ENCODE results near the gene ACP1.

Gene ACP1

DNA sequence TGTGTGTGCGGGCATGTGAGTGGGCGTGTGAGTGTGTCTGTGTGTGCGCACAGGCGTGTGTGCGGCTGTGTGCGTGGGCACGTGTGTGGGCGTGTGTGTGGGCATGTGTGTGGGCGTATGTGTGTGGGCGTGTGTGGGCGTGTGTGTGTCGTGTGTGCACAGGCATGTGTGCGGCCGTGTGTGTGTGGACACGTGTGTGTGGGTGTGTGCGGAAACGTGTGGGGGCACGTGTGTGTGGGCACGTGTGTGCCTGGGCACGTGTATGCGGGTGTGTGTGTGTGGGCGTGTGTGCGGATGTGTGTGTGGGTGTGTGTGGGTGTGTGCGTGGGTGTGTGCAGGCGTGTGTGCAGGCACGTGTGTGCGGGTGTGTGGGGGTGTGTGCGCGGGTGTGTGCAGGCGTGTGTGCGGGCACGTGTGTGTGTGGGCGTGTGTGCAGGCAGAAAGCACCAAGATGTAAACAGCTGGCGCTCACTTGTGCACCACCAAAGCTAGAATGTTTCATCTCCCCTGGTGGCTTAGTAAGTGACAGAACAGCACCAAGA lies 54.4 kb downstream of the ACP1 start:
- no peak for DNase-seq
- ChIA-PET POLR2A (interaction anchor here (0.7 kb wide), 1 partner anchor 118 kb away, joined by 3 read pairs; no protein-coding TSS in a partner anchor), CTCF (no interaction called here)
- no peak overlapping the region for H3K4me3 ChIP-seq (ENCODE audit: control insufficient read depth in 1 of 7, extremely low read depth in 1 of 7, insufficient read depth in 4 of 7, low read depth in 2 of 7, low read length in 6 of 7)
- no peaks in the 10 kb centered on the region for H3K36me3 ChIP-seq (ENCODE audit: control insufficient read depth in 4 of 4, insufficient read depth in 4 of 4, low read length in 3 of 4)
- H3K9me3 ChIP-seq (ENCODE audit: control extremely low read depth in 1 of 5, control insufficient read depth in 4 of 5, insufficient read depth in 2 of 5, low read depth in 1 of 5, low read length in 4 of 5) = no peaks in the 10 kb centered on the region
- H3K4me1 ChIP-seq (ENCODE audit: control extremely low read depth in 1 of 4, control insufficient read depth in 4 of 4, insufficient read depth in 4 of 4, low read length in 3 of 4) = no peaks in the 10 kb centered on the region
- peaks cover 0 to 2% (median 0%) of the 10 kb centered on the region in 5 experiments for H3K27me3 ChIP-seq (replicated peaks in 2 of 5; ENCODE audit: control insufficient read depth in 4 of 5, insufficient read depth in 5 of 5, low read length in 4 of 5)
- no peak overlapping the region for H3K27ac ChIP-seq (ENCODE audit: insufficient read depth in 1 of 2, low read depth in 1 of 2, low read length in 2 of 2, poor library complexity in 1 of 2, severe bottlenecking in 2 of 2)
- WGBS (ENCODE audit: insufficient coverage) = 90% methylated on average over 17 of the region's 34 CpGs

DNA sequence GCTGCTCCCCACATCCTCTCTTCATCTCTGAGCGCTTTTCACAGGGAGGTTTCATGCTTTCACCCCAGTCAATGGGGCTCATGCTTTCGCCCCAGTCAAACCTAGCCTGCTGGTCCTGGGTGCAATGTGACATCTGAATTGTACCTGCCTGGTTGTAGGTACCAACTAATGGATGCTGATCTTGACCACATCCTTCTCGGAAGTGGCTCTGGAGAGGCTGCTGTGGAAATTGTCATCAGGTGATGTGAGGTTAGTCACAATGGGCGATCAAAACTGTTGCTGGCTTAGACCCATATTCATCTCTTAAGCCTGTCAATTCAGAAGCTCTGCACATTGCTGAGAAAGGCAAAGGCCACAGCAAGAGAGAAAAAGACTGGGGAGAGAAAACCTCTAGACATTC lies 55.8 kb downstream of the ACP1 start:
- Histone ChIP-seq H3K27me3 (replicated peaks in 2 of 5; ENCODE audit: control insufficient read depth in 4 of 5, insufficient read depth in 5 of 5, low read length in 4 of 5) (peaks cover 0 to 3% (median 0%) of the 10 kb centered on the region in 5 experiments), H3K4me1 (ENCODE audit: control extremely low read depth in 1 of 4, control insufficient read depth in 4 of 4, insufficient read depth in 4 of 4, low read length in 3 of 4) (no peaks in the 10 kb centered on the region), H3K9me3 (ENCODE audit: control extremely low read depth in 1 of 5, control insufficient read depth in 4 of 5, insufficient read depth in 2 of 5, low read depth in 1 of 5, low read length in 4 of 5) (peaks cover 0 to 1% (median 0%) of the 10 kb centered on the region in 5 experiments), H3K27ac (ENCODE audit: insufficient read depth in 1 of 2, low read depth in 1 of 2, low read length in 2 of 2, poor library complexity in 1 of 2, severe bottlenecking in 2 of 2) (no peak overlapping the region), H3K36me3 (ENCODE audit: control insufficient read depth in 4 of 4, insufficient read depth in 4 of 4, low read length in 3 of 4) (no peaks in the 10 kb centered on the region), H3K4me3 (ENCODE audit: control insufficient read depth in 1 of 7, extremely low read depth in 1 of 7, insufficient read depth in 4 of 7, low read depth in 2 of 7, low read length in 6 of 7) (no peak overlapping the region)
- ChIA-PET POLR2A (no interaction called here), CTCF (no interaction called here)
- WGBS (ENCODE audit: insufficient coverage) = 93% methylated on average over 2 of the region's 4 CpGs
- DNase-seq = no peak

DNA sequence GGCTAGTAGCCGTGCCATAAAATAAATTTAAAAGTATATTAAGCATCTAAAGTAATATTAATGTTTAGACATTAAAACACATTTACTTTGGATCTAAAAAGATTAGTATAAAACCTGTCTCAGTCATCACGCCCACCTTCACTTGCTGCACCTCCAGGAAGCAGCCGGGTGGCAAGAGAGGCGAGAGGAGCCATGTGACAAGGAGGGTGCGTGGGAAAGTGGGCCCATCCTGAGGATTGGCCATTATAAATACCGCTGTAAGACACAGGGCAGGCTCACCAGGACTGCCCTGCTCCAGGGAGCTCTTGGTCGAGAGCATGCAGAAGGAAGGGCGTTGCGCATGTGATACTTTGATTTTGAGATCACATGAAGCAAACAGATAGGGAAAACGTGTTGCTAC lies 57.6 kb downstream of the ACP1 start:
- CTCF ChIA-PET = no interaction called here
- 95% methylated on average over 7 of the region's 10 CpGs for WGBS (ENCODE audit: insufficient coverage)

DNA sequence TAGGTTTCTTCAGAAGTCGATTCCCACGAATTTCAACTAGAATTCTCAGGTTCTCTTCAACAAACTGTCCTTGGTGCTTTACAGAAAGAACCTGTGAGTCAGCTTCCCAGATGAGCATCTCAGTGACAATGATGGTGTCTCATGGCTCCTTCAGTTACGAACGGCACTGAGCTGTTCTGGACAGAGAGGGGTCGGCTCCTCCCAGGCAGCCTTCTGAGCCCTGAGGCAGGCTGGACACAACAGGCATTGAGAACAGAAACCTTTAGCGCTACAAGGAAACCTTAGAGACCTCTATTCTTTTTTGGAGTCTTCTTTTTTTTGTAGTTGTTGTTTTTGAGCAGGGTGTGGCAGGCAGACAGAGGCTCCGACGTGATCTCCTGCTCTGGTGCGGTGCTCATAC lies 58.3 kb downstream of the ACP1 start:
- CTCF ChIA-PET = no interaction called here
- POLR2A ChIA-PET = no interaction called here
- DNase-seq = no peak
- H3K4me3 ChIP-seq (ENCODE audit: control insufficient read depth in 1 of 7, extremely low read depth in 1 of 7, insufficient read depth in 4 of 7, low read depth in 2 of 7, low read length in 6 of 7) = no peak overlapping the region
- peaks cover 0 to 4% (median 0%) of the 10 kb centered on the region in 5 experiments for H3K9me3 ChIP-seq (ENCODE audit: control extremely low read depth in 1 of 5, control insufficient read depth in 4 of 5, insufficient read depth in 2 of 5, low read depth in 1 of 5, low read length in 4 of 5)
- H3K36me3 ChIP-seq (ENCODE audit: control insufficient read depth in 4 of 4, insufficient read depth in 4 of 4, low read length in 3 of 4) = no peaks in the 10 kb centered on the region
- no peaks in the 10 kb centered on the region for H3K4me1 ChIP-seq (ENCODE audit: control extremely low read depth in 1 of 4, control insufficient read depth in 4 of 4, insufficient read depth in 4 of 4, low read length in 3 of 4)
- H3K27me3 ChIP-seq (replicated peaks in 2 of 5; ENCODE audit: control insufficient read depth in 4 of 5, insufficient read depth in 5 of 5, low read length in 4 of 5) = peaks cover 0 to 3% (median 0%) of the 10 kb centered on the region in 5 experiments
- 95% methylated on average over 6 of the region's 9 CpGs for WGBS (ENCODE audit: insufficient coverage)
- H3K27ac ChIP-seq (ENCODE audit: insufficient read depth in 1 of 2, low read depth in 1 of 2, low read length in 2 of 2, poor library complexity in 1 of 2, severe bottlenecking in 2 of 2) = no peak overlapping the region

More for the DNA sequence above, 57.6 kb downstream of the ACP1 start:
- H3K27ac ChIP-seq (ENCODE audit: insufficient read depth in 1 of 2, low read depth in 1 of 2, low read length in 2 of 2, poor library complexity in 1 of 2, severe bottlenecking in 2 of 2) = no peak overlapping the region
- H3K4me3 ChIP-seq (ENCODE audit: control insufficient read depth in 1 of 7, extremely low read depth in 1 of 7, insufficient read depth in 4 of 7, low read depth in 2 of 7, low read length in 6 of 7) = no peak overlapping the region
- peaks cover 0 to 3% (median 0%) of the 10 kb centered on the region in 5 experiments for H3K27me3 ChIP-seq (replicated peaks in 2 of 5; ENCODE audit: control insufficient read depth in 4 of 5, insufficient read depth in 5 of 5, low read length in 4 of 5)
- H3K36me3 ChIP-seq (ENCODE audit: control insufficient read depth in 4 of 4, insufficient read depth in 4 of 4, low read length in 3 of 4) = no peaks in the 10 kb centered on the region
- DNase-seq = no peak
- POLR2A ChIA-PET = no interaction called here
- no peaks in the 10 kb centered on the region for H3K4me1 ChIP-seq (ENCODE audit: control extremely low read depth in 1 of 4, control insufficient read depth in 4 of 4, insufficient read depth in 4 of 4, low read length in 3 of 4)
- H3K9me3 ChIP-seq (ENCODE audit: control extremely low read depth in 1 of 5, control insufficient read depth in 4 of 5, insufficient read depth in 2 of 5, low read depth in 1 of 5, low read length in 4 of 5) = peaks cover 0 to 3% (median 0%) of the 10 kb centered on the region in 5 experiments

Measured in common myeloid progenitor, CD34-positive (primary cell).